KOPT-K1 (cell line): ENCODE data around the gene OR1M1.
"Not testable (repeated sequence)": the region's sequence is repeated elsewhere in the genome, so short reads cannot be mapped to it uniquely, and the experiment has no call there.

Experiments
- H3K27ac ChIP-seq: fragments of 200-600 bp; sonication (generic); 2 replicates; pipeline ENCODE4 v1.5.1; 2016; ENCODE audit warnings: antibody characterized with exemption, mild to moderate bottlenecking, low read depth, low read length; ENCODE audit not compliant: poor library complexity, severe bottlenecking
- H3K36me3 ChIP-seq: fragments of 200-600 bp; sonication (generic); 2 replicates; pipeline ENCODE4 v1.5.1; 2017; ENCODE audit warnings: antibody characterized with exemption, mild to moderate bottlenecking, low read length, moderate library complexity; ENCODE audit not compliant: insufficient read depth
- H3K9me3 ChIP-seq: fragments of 200-600 bp; sonication (generic); 2 replicates; pipeline ENCODE4 v1.5.1; 2017; ENCODE audit warnings: antibody characterized with exemption, low read length, mild to moderate bottlenecking; ENCODE audit not compliant: insufficient read depth, poor library complexity, severe bottlenecking

OR1M1 gene

DNA sequence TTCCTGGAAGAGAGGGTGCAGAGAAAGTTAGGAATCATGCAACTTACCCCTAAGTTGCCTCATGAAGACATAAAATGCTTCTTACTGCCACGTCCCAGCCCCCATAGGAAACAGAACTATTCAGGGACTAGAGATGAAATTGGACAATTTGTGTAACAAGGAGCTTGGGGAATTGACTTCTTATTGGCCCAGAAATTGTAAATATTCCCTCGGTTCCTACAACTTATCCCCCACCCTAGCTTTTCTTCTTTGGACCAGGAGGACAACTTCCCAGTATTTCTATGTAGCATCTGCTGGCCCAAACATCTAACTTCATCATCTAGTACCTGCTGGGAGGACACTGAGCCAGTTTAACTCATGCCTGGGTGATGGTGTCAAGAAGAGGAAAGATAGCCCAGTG, at the start of gene OR1M1:
TSS of gene OR1M1 (plus strand) at position 301 of the 400 bp plus-strand sequence. CDS start 6,184 bp downstream, outside the sequence.
- H3K27ac ChIP-seq = no peak within 1 kb of the TSS
- no peaks in the 10 kb centered on the region for H3K36me3 ChIP-seq
- H3K9me3 ChIP-seq = no peaks in the 10 kb centered on the region

- H3K27ac ChIP-seq = no peak overlapping the region
- no peaks in the 10 kb centered on the region for H3K9me3 ChIP-seq
- no peaks in the 10 kb centered on the region for H3K36me3 ChIP-seq
Observed at GRCh38 chr19:9037400-9038062, 49.3 kb upstream of the OR1M1 start.

DNA sequence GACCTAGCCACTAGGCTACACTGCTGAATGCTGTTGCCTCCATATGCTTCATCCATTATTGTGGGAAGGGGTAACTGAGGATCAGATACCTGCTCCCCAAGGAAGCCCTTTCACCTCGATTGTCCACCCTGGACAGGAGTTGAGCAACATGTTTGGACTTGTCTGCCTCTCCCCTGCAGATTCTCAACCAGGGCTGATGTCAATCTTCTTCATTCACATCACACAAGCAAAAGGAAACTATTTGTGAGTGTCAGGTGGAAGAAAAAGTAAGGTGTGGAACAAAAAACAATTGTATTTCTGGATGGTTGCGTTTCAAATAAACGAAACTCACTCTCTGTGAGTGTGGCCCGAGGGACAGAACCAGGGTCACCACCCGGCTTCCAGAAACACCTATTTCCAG, 47.1 kb upstream of the OR1M1 start:
- H3K27ac ChIP-seq = no peak overlapping the region
- H3K36me3 ChIP-seq = no peaks in the 10 kb centered on the region

DNA sequence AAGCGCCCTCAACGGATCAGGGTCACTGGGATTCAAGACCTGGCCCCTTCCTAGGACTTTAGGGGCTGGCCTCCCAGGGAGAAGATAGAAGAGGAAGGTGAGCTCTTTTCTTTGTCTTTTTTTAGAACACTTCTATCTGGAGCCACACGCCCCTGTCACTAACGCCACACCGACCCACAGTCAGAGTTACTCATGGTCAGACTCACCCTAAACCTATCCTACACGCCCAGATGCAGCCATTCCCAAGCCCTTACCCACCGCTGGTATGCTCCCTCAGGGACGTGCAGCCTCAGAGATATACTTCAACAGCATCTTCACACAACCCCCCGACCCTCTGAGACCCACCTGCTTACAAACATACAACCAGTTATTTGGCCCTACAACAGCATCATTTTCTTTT, 46.7 kb upstream of the OR1M1 start:
- H3K36me3 ChIP-seq = no peaks in the 10 kb centered on the region
- H3K9me3 ChIP-seq = no peaks in the 10 kb centered on the region
- H3K27ac ChIP-seq = no peak overlapping the region

More for the DNA sequence above, 47.1 kb upstream of the OR1M1 start:
- H3K9me3 ChIP-seq = no peaks in the 10 kb centered on the region

DNA sequence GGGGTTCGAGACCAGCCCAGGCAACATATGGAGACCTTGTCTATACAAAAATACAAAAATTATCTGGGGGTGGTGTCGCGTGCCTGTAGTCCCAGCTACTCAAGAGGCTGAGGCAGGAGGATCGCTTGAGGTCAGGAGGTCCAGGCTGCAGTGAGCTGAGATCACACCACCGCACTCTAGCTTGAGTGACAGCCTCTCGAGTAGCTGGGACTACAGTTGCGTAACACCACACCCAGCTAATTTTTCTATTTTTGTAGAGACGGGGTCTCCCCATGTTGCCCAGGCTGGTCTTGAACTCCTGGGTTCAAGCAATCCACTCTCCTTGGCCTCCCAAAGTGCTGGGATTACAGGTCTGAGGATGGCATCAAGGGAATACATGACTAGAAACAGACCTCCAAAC, 45.8 kb upstream of the OR1M1 start:
- no peaks in the 10 kb centered on the region for H3K36me3 ChIP-seq
- H3K27ac ChIP-seq = no peak overlapping the region
- H3K9me3 ChIP-seq = no peaks in the 10 kb centered on the region

- Histone ChIP-seq H3K9me3 (no peaks in the 10 kb centered on the region), H3K27ac (no peak overlapping the region), H3K36me3 (no peaks in the 10 kb centered on the region)
Observed at GRCh38 chr19:9043524-9043923, 43.3 kb upstream of the OR1M1 start.

DNA sequence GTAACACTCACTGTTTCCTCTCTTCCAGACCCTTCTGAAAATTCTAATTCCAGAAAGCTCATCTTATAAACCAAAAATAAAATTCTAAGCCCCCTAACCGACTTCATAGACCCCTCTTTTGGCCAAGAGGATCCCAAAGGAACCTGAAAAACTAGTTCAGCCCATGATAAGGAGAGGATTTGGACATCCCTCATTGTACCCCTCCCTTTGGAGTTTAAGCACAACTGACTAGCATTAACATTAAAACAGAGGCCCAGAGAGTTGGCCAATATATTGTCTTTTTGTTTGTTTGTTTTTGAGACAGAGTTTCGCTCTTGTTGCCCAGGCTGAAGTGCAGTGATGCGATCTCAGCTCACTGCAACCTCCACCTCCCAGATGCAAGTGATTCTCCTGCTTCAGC, 42.4 kb upstream of the OR1M1 start:
- Histone ChIP-seq H3K27ac (no peak overlapping the region), H3K36me3 (no peaks in the 10 kb centered on the region), H3K9me3 (no peaks in the 10 kb centered on the region)

GRCh38 chr19:9046694-9047093, 40.2 kb upstream of the OR1M1 start:
- Histone ChIP-seq H3K9me3 (no peaks in the 10 kb centered on the region), H3K36me3 (no peaks in the 10 kb centered on the region), H3K27ac (no peak overlapping the region)

DNA sequence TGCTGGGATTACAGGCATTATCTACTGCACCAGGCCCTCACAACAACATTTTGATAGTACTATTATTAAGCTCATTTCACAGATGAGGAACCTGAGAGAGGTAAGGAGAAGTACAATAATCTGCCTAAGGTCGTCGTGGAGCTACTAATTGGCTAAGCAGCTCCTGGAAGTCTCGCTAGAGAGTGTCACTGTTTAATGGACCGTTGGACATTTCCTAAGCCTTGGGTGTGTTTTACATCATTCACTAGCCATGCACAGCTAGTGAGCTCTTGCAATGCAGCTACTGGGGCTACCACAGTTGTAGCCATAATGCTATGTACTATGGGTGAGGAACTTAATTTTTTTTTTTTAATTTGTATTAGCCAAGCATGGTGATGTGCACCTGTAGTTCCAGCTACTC, 34.0 kb upstream of the OR1M1 start:
- Histone ChIP-seq H3K9me3 (no peaks in the 10 kb centered on the region), H3K36me3 (no peaks in the 10 kb centered on the region), H3K27ac (no peak overlapping the region)

DNA sequence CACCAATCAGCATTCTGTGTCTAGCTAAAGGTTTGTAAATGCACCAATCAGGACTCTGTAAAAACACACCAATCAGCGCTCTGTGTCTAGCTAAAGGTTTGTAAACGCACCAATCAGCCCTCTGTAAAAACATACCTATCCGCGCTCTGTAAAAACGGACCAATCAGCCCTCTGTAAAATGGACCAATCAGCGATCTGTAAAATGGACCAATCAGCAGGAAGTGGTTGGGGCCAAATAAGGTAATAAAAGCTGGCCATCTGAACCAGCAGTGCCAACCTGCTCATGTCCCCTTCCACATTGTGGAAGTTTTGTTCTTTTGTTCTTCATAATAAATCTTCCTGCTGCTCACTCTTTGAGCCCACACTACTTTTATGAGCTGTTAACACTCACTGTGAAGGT, 33.2 kb upstream of the OR1M1 start:
- not testable (repeated sequence) for H3K9me3 ChIP-seq, H3K36me3 ChIP-seq, H3K27ac ChIP-seq

DNA sequence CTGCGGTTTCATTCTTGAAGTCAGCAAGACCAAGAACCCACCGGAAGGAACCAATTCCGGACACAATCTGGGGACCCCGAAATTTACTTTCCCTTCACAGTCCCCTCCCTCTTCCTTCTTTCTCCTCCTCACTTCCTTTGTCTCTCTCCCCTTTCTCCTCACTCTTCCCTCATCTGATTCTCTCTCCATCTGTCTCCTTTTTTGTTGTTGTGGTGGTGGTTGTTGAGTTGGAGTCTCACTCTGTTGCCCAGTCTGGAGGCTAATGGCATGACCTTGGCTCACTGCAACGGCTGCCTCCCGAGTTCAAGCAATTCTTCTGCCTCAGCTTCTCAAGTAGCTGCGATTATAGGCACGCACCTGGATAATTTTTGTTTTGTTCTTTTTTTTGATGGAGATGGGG, 32.7 kb upstream of the OR1M1 start:
- no peaks in the 10 kb centered on the region for H3K36me3 ChIP-seq
- H3K27ac ChIP-seq = no peak overlapping the region

DNA sequence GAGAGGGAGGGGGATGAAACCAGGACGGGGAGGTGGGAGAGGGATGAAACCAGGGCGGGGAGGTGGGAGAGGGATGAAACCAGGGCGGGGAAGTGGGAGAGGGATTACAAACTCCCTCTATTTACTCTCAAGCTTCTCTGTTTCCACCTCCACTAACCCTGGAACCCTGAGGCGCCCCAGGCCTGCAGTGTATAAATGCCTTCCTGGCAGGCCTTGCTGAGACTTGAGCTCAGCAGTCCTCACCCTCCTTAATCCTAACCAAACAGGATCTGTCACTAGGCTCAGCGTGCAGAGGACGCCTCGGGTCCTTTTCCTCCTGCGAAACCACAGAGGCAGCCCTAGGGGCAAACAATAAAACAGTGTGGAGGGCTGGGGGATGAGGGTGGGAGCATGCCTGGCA, 32.1 kb upstream of the OR1M1 start:
- Histone ChIP-seq H3K27ac (no peak overlapping the region), H3K36me3 (no peaks in the 10 kb centered on the region), H3K9me3 (no peaks in the 10 kb centered on the region)

More for the DNA sequence above, 32.7 kb upstream of the OR1M1 start:
- H3K9me3 ChIP-seq = no peaks in the 10 kb centered on the region

GRCh38 chr19:9056131-9056530, 30.7 kb upstream of the OR1M1 start:
- not testable (repeated sequence) for H3K27ac ChIP-seq, H3K9me3 ChIP-seq, H3K36me3 ChIP-seq

DNA sequence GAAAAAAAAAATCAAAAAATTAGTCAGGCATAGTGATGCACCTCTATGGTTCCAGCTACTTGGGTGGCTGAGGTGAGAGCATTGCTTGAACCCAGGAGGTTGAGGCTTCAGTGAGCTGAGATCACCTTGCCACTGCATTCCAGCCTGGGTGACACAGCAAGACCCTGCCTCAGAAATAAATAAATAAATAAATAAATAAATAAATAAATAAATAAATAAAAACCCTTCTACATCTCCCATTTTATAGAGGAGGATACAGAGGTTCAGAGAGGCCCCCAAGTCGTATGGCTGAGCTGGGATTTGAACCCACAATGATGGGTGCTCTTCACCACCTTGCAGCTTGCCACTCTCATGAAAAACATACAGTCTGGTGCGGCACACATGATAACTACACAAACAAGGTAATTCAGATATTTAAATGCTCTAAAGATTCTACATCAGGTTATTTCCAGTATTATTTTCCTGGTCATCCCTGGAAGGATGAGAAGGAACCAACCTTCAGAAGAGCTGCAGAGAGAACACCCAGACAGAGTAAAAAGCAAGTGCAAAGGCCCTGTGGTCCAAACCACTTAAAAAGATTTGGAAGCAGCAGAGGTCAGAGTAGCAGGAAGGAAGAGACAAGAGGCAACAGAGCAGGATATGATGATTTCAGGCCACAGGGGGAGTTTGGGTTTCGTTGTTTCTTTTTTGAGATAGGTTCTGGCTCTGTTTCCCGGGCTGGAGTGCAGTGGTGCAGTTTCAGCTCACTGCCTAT, 29.2 kb upstream of the OR1M1 start:
- H3K9me3 ChIP-seq = no peaks in the 10 kb centered on the region
- H3K36me3 ChIP-seq = no peaks in the 10 kb centered on the region
- no peak overlapping the region for H3K27ac ChIP-seq

- H3K36me3 ChIP-seq = no peaks in the 10 kb centered on the region
- no peak overlapping the region for H3K27ac ChIP-seq
- no peaks in the 10 kb centered on the region for H3K9me3 ChIP-seq
Observed at GRCh38 chr19:9058905-9059667, 27.8 kb upstream of the OR1M1 start.
